OCI-LY1 (cell line): Measurements from ENCODE around the gene LNPK.

Experiments
- CTCF ChIP-seq: fragments of 200-600 bp; sonication (generic), shearing (Covaris generic); IDR thresholded peaks from 2 replicates; pipeline ENCODE4 v1.5.1; 2017; ENCODE audit warnings: mild to moderate bottlenecking, antibody characterized with exemption, low read length, moderate library complexity, mixed read lengths
- EZH2 ChIP-seq: fragments of 200-600 bp; sonication (generic), shearing (Covaris generic); IDR thresholded peaks from 2 replicates; pipeline ENCODE4 v1.8.0; 2017; ENCODE audit warnings: borderline replicate concordance, mixed run types, mild to moderate bottlenecking, antibody characterized with exemption, low read length, moderate library complexity, mixed read lengths

- TF ChIP-seq CTCF: no peak
- TF ChIP-seq EZH2: no peak
Measured at GRCh38 chr2:175926272-175926671, 75.8 kb downstream of the LNPK start.
